Cerebellar cortex (tissue), 1 donor: ENCODE results near the gene SPATA12.
"Not testable (repeated sequence)": the region's sequence is repeated elsewhere in the genome, so short reads cannot be mapped to it uniquely, and the experiment has no call there.

Source experiments
- DNase-seq: peaks from one replicate; pipeline ENCODE4 v3.0.0-alpha.2; 2015; ENCODE audit warnings: low spot score

The SPATA12 gene

DNA sequence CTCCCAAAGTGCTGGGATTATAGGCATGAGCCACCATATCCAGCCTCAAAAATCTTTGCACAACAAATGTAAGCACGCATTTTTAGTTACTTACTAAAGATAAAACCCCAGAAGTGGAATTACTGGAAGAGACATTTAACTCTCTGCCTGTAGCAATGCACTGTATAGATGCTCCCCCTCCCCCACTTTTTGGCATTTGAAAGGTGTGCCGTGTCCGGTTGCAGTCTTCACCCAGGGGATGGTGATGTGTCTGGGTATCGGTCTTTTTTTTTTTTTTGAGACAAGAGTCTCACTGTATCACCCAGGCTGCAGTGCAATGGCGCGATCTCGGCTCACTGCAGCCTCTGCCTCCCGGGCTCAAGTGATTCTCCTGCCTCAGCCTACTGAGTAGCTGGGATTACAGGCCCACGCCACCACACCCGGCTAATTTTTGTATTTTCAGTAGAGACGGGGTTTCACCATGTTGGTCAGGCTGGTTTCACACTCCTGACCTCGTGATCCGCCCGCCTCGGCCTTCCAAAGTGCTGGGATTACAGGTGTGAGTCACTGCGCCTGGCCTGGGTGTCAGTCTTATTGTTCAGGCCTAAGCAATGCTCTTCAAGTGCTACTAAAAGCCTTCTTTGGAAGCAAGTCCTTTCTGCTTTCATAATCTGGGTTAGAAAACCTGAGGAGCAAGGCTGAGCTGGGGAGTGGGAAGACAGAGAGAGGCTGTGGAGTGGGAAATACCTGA, 23.0 kb downstream of the SPATA12 start:
- not testable (repeated sequence) for DNase-seq

DNA sequence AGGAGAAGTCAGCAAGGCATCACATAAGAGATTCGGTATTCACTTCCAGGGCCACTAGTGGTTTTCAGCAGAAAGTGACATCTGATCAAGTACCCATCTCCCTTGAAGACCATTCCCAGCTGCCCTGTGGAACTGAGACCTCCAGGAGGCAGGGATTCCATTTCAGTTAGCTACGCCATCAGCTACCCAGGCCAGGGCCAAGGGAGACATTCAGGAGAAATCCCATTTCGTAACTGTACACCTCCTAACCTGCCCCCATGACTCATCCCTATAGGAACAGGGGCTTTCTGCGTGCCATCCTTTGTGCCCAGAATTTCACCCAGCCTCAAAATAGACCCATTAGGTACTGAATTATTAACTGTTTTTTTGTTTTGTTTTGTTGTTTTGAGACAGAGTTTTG, 24.7 kb downstream of the SPATA12 start:
- no peak for DNase-seq

DNA sequence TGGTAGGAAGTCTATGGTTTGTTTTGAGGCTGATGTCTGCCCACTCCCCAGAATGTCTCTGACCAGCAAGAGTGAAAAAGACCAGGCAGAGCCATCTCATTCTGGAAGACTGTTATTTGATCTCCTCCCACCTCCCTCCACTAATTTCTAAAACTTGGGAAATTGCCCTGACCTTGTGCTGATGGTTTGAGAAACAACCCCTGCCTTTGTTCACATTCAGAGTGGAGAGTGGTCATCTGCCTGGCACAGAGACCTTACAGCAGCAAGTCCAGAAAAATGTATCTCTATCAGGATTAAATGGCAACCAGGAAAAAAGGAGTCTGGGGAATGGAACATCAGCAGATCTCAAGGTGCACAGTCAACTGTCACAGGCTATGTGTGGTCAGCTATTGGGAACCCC, 25.7 kb downstream of the SPATA12 start:
- no peak for DNase-seq

DNA sequence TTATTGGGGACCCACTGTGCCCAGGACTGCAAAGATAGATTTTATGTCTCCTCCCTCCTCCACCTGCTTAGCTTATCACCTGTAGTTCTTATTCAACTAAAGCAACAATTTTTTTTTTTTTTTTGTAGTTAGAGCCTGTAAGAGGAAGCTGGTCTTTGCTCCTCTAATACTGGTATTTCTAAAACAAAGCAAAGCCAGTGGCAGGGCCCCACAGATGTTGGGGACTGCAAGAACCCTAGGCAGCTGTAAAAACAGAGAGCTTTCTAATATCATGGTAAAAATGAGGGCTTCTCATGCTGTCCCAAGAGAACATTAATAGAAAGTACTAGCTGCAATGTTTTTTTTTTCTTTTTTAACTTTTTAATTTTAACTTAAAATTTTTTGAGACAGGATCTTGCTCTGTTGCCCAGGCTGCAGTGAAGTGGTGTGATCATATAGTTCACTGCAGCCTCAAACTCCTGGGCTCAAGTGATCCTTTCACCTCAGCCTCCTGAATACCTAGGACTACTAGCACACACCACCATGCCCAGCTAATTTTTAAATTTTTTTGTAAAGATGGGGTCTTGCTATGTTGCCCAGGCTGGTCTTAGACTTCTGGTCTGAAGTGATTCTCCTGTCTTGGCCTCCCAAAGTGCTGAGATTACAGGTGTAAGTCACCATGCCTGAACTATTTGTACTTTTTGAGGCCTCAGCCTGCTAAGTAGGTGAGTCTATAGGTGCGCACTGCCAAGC, 27.1 kb downstream of the SPATA12 start:
- no peak for DNase-seq

DNA sequence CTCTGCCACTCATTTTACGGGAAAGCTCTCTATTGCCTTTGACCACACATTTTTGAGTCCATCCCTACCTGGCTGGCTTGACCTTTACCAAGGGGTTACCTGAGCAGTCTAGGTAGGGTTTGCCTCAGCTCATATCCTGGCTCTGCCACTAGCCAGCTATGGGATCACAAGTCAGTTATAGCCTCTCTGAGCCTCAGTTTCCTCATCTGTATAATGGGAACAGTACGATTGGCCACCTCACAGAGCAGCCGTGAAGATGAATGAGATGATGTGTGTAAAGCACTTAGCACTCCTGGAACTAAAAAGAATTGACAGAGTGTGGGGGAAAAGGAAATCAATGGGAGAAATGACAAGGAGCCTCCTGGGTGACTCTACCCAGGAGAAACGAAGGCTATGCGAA, 28.0 kb downstream of the SPATA12 start:
- no peak for DNase-seq

DNA sequence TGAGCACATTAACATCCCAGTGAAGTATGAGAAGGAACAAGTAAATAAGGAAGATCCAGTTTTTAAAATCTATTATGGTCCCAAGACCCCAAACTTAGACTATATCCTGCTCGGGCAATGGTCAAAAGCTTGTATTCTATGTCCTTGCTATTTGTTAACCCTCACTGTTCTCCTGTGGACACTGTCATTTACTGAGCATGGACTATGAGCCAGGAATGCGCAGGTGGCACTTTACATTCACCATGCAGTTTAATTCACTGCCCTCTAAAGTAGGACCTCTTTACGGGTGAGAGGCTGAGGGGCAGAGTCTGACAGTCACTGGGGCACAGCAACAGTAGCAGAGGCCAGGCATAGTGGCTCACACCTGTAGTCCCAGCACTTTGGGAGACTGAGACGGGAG, 28.6 kb downstream of the SPATA12 start:
- DNase-seq, result no peak

DNA sequence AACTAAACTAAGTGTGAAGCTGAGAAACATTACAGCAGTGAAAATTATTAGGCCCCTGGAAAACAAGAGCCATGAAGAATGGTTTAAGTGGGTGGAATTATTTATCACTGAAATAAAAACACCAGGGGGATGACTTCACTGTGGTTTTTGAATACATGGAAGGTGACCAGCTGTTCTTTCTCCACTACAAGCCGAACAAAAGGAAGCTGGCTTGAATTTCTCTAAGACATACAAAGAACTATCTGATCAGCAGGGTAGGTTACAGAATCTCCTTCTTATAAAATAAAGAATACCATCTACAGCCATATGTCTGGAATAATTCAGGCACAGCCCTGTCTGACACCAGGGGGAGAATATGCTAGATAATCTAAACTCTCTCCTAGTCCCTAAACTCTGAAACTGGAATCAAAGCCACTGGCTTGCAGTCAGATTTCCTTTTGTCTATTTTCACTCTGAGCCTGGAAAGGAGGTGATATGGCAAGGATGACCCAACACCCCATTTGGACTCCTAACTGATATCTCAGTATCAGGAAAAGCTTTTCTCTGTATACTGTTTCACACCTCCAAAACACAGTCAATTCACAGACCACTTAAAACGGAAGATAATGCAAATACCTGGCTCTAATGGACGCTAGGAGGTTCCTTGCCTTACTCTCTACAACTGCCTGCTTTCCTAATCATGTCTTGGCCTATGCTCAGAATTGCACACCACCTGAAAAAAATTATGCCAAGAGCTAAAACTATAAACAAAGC, 31.2 kb downstream of the SPATA12 start:
- no peak for DNase-seq

DNA sequence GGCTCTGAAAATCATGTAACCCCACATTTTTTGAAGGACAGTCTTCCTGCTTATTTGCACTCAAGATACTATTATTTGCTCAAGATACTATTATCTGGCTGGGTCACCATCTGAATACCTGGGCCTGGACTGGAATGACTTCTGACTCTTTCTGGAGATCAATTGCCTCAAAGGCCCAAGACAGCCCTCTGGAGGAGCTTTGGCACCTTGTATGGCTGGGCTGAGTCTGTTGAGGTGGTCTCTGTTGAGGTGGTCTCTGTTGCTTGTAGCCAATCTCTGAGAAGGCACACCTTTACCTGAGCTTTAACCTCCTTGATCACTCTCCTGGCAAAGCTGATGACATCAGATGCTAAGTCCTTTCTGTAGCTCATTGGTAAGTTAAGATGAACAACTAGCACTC, 33.0 kb downstream of the SPATA12 start:
- no peak for DNase-seq

DNA sequence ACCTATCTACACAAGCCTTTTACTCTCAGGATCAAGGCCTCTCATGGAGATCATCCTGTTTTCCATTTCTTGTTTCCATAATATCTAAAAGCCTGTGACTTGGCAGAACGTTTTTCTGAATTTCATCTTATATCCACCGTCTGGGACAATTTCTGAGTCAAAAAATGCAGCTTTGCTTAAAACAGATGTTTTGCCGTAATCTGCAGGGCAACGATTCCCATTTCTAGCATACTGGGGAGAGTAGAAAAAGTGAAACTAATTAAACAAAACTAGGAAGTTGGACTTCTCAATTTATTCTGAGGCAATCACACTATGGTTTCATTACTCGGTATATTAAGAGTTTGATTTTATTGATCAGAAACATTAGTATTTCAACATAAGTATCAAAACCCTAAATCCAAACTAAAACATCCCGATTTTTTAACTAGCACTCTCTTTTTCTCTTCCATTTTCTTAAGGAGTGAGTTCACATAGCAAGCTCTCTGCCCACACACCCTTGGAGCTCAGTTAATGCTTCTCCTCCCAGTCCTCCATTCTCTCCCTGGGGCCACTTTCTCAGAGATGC, 33.6 kb downstream of the SPATA12 start:
- no peak for DNase-seq

DNA sequence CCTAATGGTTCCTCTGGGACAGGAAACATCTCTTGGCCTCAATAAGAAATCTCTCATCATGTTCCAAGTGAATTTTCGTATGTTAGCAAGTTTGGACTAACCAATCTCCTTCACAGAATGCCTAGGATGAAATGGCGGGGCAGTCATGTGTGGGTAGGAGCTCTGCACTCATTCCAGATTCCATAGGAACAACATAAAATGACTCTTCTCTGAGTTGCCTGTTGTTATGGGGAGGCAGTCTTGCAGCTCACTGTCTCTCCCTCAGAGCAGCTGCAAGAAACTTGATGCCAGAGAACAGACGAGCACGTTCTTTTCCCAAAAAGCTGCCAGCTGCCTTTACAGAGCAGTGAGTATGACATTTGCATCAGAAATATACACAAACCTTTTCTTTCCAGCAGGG, 34.1 kb downstream of the SPATA12 start:
- no peak for DNase-seq

DNA sequence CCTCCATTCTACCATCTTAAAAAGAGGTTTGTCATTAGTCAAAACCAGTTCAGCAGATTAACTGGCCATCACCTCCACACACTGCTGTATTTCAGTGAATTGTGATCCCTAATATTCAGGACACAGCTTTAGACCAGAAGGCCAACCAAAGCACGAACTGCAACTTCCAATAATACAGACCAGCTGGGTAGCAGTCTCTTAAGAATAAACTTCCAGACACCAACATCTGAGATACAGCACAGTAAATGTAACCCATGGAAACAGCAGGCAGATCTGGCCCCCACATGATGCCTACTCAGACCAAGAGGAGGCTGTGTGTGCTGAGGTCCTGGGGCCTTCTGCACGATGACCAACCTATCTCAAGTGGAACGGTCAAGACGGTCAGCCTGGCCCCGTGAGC, 34.9 kb downstream of the SPATA12 start:
- DNase-seq, result no peak

DNA sequence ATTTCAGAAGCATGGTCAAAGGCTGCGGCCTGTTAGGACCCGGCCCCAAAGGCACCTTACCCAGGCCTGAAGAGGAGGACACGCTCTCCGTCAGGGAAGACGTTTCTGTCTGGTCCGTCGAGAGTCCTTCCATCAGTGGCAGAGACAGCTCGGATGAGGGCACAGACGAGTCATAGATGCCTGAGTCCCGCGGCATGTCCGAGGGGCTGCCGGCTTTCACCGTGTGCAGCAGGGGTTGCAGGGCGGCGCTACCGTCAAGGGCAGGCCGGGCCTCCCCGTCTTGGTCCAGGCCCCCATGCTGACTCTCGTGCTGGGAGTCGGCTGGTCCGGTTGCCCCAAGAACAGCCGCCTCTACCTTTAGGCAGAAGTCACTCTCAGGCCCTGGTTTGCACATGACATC, 37.1 kb downstream of the SPATA12 start:
- no peak for DNase-seq

DNA sequence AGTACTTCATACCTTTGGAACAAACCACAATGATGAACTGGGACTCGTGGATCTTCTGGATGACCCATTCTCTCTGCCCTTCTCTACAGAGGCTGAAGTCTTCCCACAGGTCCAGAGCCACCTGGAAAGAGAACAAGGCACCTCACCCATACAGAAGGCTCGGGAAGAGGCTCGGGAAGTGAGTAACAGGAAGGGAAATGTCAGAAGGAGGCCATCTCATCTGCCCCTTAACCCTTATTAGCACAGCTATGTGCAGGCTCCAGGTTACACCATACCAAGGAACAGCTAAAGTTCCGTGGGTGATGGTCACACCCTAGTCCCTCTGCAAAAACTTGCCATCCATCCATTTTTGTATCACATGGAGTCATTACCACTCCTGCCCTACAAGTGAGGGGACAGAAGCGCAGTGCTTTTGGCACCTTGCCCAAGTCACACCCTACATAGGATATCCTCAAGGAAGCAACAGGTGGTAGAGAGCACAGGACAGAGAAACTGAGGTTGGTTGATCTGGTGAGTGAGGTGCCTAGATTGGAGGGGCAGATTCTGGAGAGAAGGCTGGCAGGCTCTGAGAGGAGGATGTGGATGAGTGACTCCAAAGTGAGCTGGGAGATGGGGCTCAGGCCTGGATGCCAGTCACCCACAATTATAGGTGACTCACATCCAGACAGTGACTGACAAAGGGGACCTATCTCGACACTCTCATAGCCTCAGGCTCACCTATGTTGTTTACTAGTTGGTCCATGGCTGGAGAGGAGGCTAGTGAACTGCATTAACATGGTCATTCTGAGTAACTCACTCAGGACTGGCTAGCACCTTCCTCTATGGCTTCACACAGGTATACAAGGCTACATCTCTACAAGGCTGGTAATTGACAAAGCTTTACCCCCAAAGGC, 38.2 kb downstream of the SPATA12 start:
- DNase-seq, result no peak

DNA sequence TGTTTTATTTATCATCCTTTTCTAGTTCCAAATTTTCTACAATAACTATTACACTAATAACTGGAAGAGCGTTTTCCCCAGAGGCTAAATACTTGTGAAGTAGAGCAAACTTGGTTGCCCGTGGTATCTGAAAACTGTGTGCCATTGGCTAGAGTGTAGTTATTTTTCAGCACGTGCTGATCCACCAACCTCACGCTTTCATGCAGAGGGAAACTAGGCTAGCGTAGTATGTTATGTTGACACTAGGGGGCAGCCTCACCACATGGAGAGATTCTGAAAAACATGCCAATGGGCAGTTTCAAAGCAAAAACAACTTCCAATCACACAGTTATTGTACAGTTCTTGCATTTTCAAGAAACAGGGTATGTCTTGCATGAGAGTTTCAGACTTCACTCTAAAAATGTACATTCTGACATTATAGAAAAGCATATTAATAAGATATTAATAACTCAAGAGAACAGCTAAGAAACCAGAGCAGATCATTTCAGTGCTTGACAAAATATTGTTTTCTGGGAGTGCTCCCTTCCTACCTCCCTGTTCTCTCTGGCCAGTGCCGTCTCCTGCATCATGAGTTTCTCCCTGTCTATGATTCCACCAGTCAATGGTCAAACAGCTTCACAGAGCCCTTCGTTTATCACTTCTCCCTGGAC, 39.7 kb downstream of the SPATA12 start:
- DNase-seq, result peak; percentile 83

DNA sequence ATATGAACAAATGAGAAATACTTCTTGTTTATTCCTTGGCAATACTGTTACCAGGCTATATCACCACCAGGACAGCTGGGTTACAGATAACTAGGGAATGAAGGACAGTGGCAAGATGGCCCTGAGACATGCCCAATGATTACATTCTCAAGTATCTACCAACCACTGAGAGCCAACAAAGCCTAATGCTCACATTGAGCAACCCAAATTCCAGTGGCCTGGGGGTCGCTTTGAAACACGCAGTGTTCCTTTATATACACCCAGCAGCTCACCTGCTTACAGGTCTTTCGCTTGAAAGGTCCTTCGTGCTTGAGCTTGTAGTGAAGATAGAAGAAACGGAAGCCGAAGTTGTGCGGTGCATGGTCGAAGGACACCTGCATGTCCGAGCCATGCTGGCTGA, 45.1 kb downstream of the SPATA12 start:
- no peak for DNase-seq

DNA sequence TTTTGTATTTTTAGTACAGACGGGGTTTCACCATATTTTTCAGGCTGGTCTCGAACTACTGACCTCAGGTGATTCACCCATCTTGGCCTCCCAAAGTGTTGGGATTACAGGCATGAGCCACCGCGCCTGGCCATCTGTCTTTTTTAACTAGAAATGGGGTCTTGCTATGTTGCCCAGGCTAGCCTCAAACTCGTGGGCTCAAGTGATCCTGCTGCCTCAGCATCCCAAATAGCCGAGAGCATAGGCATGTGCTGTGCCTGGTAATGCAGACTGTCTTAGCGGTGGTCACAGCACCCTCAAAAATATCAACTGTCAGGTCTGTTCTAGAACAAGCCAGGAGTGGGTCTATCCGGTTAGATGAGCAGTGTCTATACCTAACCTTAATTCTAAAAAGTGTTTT, 48.2 kb downstream of the SPATA12 start:
- DNase-seq, result no peak

DNA sequence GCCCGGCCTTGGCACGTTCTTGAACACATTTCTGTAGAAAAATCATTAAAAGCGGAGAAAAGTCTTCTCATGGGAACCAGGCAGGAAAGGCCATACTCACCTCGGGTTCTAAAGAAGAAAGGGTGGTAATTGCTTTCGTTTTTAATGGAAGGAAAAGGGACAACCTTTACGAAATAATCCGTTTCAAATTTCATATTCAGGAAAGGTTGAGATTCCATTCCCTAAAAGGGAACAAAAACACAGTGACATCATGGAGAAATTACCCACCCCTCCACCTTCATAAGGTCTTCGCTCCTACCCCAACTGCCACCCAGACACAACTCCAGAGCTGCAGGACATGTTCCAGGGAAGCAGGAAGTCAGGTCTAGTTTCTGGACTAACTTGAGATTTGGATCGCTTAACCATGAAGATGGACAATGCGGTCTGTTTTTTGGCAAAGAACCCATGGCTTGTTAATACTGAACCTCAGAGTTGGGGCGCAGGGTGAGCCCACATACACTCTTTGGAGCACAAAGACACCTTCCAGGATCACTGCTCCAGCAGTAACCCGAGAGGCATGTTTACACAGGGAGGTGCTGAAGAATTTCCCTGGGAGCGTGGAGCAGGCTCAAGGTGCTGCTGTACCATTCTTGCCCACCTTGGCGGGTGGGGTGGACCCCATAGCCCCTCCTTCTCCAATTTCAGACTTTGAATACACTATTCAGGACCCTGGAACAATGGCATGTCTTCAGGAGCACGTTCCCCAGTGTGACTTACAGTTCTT, 49.2 kb downstream of the SPATA12 start:
- DNase-seq, result peak; percentile 31

DNA sequence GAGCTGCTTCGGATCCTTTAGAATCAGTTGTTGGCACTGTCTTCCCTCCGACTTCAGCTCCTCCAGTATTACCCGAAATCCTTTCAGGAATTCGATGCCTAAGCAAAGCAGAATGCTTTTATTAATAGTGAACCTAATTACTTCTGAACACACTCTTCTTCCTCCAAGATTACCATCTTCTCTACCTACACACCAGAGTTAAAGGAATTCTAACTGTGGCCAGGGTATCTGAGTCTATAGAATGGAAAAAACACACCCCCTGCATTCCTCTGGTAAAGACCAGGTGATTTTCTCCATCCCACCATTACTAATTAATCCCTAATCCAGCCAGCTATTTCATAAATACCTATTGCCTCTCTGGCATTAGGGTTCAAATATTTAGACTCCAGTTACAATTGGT, 49.8 kb downstream of the SPATA12 start:
- peak; percentile 71 for DNase-seq

DNA sequence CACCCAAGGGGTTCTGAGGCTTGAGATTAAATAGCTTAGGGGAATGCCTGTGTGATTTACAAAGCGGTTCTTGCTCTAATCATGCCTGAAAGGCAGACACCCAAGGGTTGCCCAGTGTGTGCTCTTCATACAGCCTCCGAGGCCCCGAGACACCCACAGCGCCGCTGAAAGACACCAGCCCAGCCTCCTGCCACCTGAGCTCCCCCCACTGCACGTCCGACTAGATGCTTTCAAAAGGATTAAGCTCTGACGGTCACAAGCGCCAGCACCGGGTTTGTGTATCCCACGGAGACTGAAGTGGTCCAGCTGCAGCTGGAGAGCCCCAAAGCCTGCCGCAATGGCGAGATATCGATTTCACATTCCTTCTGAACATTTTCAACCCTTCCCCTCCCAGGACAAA, 50.3 kb downstream of the SPATA12 start:
- DNase-seq, result peak; percentile 80

DNA sequence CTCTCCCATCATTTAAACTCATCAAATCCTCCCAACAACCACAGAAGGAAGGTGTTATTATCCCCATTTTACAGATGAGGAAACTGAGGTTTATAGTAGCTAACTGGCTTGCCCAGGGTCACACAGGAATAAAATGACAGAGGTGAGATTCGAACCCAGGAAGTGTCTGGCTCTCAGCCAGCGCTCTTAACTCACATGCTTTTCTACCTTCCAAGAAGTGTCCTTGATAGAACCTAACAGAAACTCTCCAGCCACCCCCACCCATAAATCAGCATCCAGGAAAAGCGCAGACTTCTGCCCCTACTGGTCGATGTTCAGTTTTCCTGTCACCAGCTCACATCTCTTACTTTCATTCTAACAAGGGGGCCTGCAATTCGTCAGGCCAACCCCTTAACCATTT, 51.7 kb downstream of the SPATA12 start:
- peak; percentile 74 for DNase-seq
